IMR-90 (cell line): ENCODE measurements around the gene SNX3. TPM values are rescaled to one million over a fixed set of nuclear protein-coding genes. Genes with fewer than 3 reads are reported as not detected.

Experiments
- ATAC-seq: fragments of 200-7000 bp; cut with Tn5 transposase; 2 replicates; pipeline ENCODE4 v1.9.1; 2020; ENCODE audit warnings: low read depth, mild to moderate bottlenecking, moderate library complexity
- BruUV-seq: library from RNA; stranded (reverse); fragments of 400-500 nt; replicated peaks from 2 replicates; lab custom pipeline; 2021; lab: Mats Ljungman, UMichigan
- CTCF ChIA-PET: fragments of 300-600 bp; formaldehyde crosslinking; extraction: SDS; loops from one replicate; lab custom pipeline; 2021; ENCODE audit warnings: antibody characterized with exemption; lab: Yijun Ruan, JAX
- POLR2A ChIA-PET: fragments of 300-600 bp; sonication (Branson Sonifier 250); formaldehyde crosslinking; loops from one replicate; lab custom pipeline; 2022; ENCODE audit warnings: antibody characterized with exemption; ENCODE audit not compliant: unreplicated experiment; lab: Charles Lee
- DNase-seq: peaks from one replicate; pipeline ENCODE4 v3.0.0; 2013
- H2AFZ ChIP-seq: replicated peaks from 2 replicates; pipeline ENCODE3; 2013; ENCODE audit warnings: low read length, mild to moderate bottlenecking; ENCODE audit not compliant: poor library complexity
- H2AK5ac ChIP-seq: 2 replicates; pipeline ENCODE4 v1.6.1; 2013; ENCODE audit warnings: low read depth, low read length, inconsistent platforms
- H2AK9ac ChIP-seq: replicated peaks from 2 replicates; pipeline ENCODE3; 2013; ENCODE audit warnings: mild to moderate bottlenecking, low read depth, low read length, moderate library complexity; ENCODE audit not compliant: poor library complexity
- H2BK120ac ChIP-seq: 2 replicates; pipeline ENCODE4 v1.6.1; 2013; ENCODE audit warnings: low read depth, low read length, inconsistent platforms
- H2BK15ac ChIP-seq: 3 replicates; pipeline ENCODE4 v1.6.1; 2013; ENCODE audit warnings: low read depth, low read length, inconsistent platforms
- H2BK20ac ChIP-seq: 2 replicates; pipeline ENCODE4 v1.6.1; 2013; ENCODE audit warnings: low read depth, mild to moderate bottlenecking, inconsistent platforms, low read length, moderate library complexity
- H2BK5ac ChIP-seq: 2 replicates; pipeline ENCODE4 v1.6.1; 2013; ENCODE audit warnings: mild to moderate bottlenecking, low read depth, low read length, inconsistent platforms; ENCODE audit not compliant: poor library complexity, severe bottlenecking
- H3K14ac ChIP-seq: replicated peaks from 2 replicates; pipeline ENCODE4 v1.6.1; 2013; ENCODE audit warnings: low read depth, low read length, inconsistent platforms
- H3K18ac ChIP-seq: 2 replicates; pipeline ENCODE4 v1.6.1; 2013; ENCODE audit warnings: low read depth, low read length, control low read depth
- H3K23ac ChIP-seq: 2 replicates; pipeline ENCODE4 v1.6.1; 2013; ENCODE audit warnings: low read depth, low read length, inconsistent platforms
- H3K27ac ChIP-seq: 2 replicates; pipeline ENCODE4 v1.5.1; 2013; ENCODE audit warnings: mild to moderate bottlenecking, control low read depth, low read length; ENCODE audit not compliant: insufficient read depth
- H3K27me3 ChIP-seq: 2 replicates; pipeline ENCODE4 v1.6.1; 2013; ENCODE audit warnings: low read length; ENCODE audit not compliant: control insufficient read depth, insufficient read depth
- H3K36me3 ChIP-seq: 2 replicates; pipeline ENCODE4 v1.6.1; 2013; ENCODE audit warnings: low read length, mixed read lengths; ENCODE audit not compliant: control insufficient read depth, insufficient read depth
- H3K4ac ChIP-seq: 2 replicates; pipeline ENCODE4 v1.6.1; 2013; ENCODE audit warnings: low read depth, low read length, inconsistent platforms
- H3K4me1 ChIP-seq: 2 replicates; pipeline ENCODE4 v1.6.1; 2013; ENCODE audit warnings: low read length, mixed read lengths; ENCODE audit not compliant: control insufficient read depth, insufficient read depth
- H3K4me2 ChIP-seq: 2 replicates; pipeline ENCODE4 v1.6.1; 2013; ENCODE audit warnings: low read depth, mild to moderate bottlenecking, control low read depth, low read length, moderate library complexity
- H3K4me3 ChIP-seq: 2 replicates; pipeline ENCODE4 v1.5.1; 2013; ENCODE audit warnings: low read depth, mild to moderate bottlenecking, control low read depth, low read length, moderate library complexity; ENCODE audit not compliant: insufficient read depth
- H3K56ac ChIP-seq: 2 replicates; pipeline ENCODE4 v1.6.1; 2013; ENCODE audit warnings: low read length, inconsistent platforms; ENCODE audit not compliant: insufficient read depth; ENCODE audit errors: extremely low read depth
- H3K79me1 ChIP-seq, 2 experiments: 2 replicates each; pipeline ENCODE4 v1.6.1; 2013; ENCODE audit warnings: low read length in 2 of 2, inconsistent platforms in 1 of 2, low read depth in 1 of 2
- H3K9ac ChIP-seq: 2 replicates; pipeline ENCODE4 v1.6.1; 2013; ENCODE audit warnings: low read depth, low read length, control low read depth
- H3K9me1 ChIP-seq: 2 replicates; pipeline ENCODE4 v1.6.1; 2013; ENCODE audit warnings: low read length, inconsistent platforms; ENCODE audit not compliant: insufficient read depth
- H3K9me3 ChIP-seq: 2 replicates; pipeline ENCODE4 v1.6.1; 2013; ENCODE audit warnings: low read length; ENCODE audit not compliant: control insufficient read depth, insufficient read depth
- H4K20me1 ChIP-seq: 2 replicates; pipeline ENCODE4 v1.6.1; 2013; ENCODE audit warnings: low read length, inconsistent platforms; ENCODE audit not compliant: insufficient read depth
- H4K5ac ChIP-seq: 2 replicates; pipeline ENCODE4 v1.6.1; 2013; ENCODE audit warnings: mild to moderate bottlenecking, low read depth, low read length, control low read depth
- H4K8ac ChIP-seq, 2 experiments: 2 replicates each; pipeline ENCODE4 v1.6.1; 2013; ENCODE audit warnings: low read depth in 2 of 2, low read length in 2 of 2, control low read depth in 1 of 2, inconsistent platforms in 1 of 2
- H4K91ac ChIP-seq: 2 replicates; pipeline ENCODE4 v1.6.1; 2013; ENCODE audit warnings: low read depth, low read length, inconsistent platforms; ENCODE audit not compliant: insufficient read depth
- BHLHE40 ChIP-seq: fragments of 150-350 bp; IDR thresholded peaks from 2 replicates; pipeline ENCODE4 v1.6.1; 2016; ENCODE audit warnings: mild to moderate bottlenecking, low read depth, low read length
- CEBPB ChIP-seq: IDR thresholded peaks from 2 replicates; pipeline ENCODE4 v1.6.1; 2012; ENCODE audit warnings: low read depth, low read length, improper control_type of control experiment
- CHD1 ChIP-seq: IDR thresholded peaks from 2 replicates; pipeline ENCODE4 v1.6.1; 2012; ENCODE audit warnings: low read depth, low read length, improper control_type of control experiment
- FOS ChIP-seq: fragments of 150-350 bp; IDR thresholded peaks from 2 replicates; pipeline ENCODE4 v1.6.1; 2016; ENCODE audit warnings: low read depth, low read length
- MAFK ChIP-seq: IDR thresholded peaks from 2 replicates; pipeline ENCODE4 v1.6.1; 2012; ENCODE audit warnings: low read depth, low read length, improper control_type of control experiment
- MAZ ChIP-seq: IDR thresholded peaks from 2 replicates; pipeline ENCODE4 v1.6.1; 2012; ENCODE audit warnings: low read depth, mild to moderate bottlenecking, low read length, improper control_type of control experiment, moderate library complexity, borderline replicate concordance
- MXI1 ChIP-seq: IDR thresholded peaks from 2 replicates; pipeline ENCODE4 v1.6.1; 2012; ENCODE audit warnings: low read depth, mild to moderate bottlenecking, low read length, moderate library complexity, borderline replicate concordance
- RAD21 ChIP-seq: IDR thresholded peaks from 2 replicates; pipeline ENCODE4 v1.6.1; 2012; ENCODE audit warnings: low read length, improper control_type of control experiment
- RCOR1 ChIP-seq: IDR thresholded peaks from 2 replicates; pipeline ENCODE4 v1.6.1; 2012; ENCODE audit warnings: mild to moderate bottlenecking, low read length, improper control_type of control experiment; ENCODE audit not compliant: insufficient replicate concordance
- RFX5 ChIP-seq: IDR thresholded peaks from 2 replicates; pipeline ENCODE4 v1.8.0; 2012; ENCODE audit warnings: low read depth, mild to moderate bottlenecking, low read length, moderate library complexity
- SMC3 ChIP-seq: fragments of 150-350 bp; IDR thresholded peaks from 2 replicates; pipeline ENCODE4 v1.6.1; 2016; ENCODE audit warnings: low read depth, mild to moderate bottlenecking, antibody characterized with exemption, low read length, moderate library complexity
- WGBS, 2 experiments: methylation state at CpG; one replicate each; pipeline versions ENCODE4 v1.1.5 to v1.1.7; 2013; ENCODE audit warnings: missing lambda C conversion rate in 2 of 2; ENCODE audit not compliant: insufficient read length in 1 of 2; ENCODE audit errors: extremely low coverage in 2 of 2; 5-methylcytosine and 5-hydroxymethylcytosine counted together
- dilution Hi-C: fragments of 300-500 bp; cut with HindIII; formaldehyde crosslinking; loops from one replicate; pipeline ENCODE4 v1.14.3; 2018; ENCODE audit warnings: low sequenced_read_pairs; ENCODE audit not compliant: unreplicated experiment
- in situ Hi-C: fragments of 300-500 bp; cut with MboI; formaldehyde crosslinking; loops from 3 replicates; pipeline ENCODE4 v1.14.3; 2019; ENCODE audit warnings: low sequenced_read_pairs, inconsistent platforms, mixed read lengths
- intact Hi-C: fragments of 100-400 bp; cut with micrococcal nuclease; formaldehyde crosslinking; loops from 2 replicates; pipeline ENCODE4 v1.10.0; 2022
- polyA plus RNA-seq, 3 experiments: library from polyadenylated mRNA; depleted of rRNA; stranded (reverse); fragments of >200 nt; gene quantifications; 2 replicates each; pipeline ENCODE4 v1.2.3, GENCODE V29; 2012; ENCODE audit warnings: low replicate concordance in 1 of 3
- total RNA-seq: library from RNA; depleted of rRNA; stranded (reverse); fragments of >200 nt; gene quantifications from 2 replicates; pipeline ENCODE4 v1.2.3, GENCODE V29; 2012
- TF ChIP-seq, protein P1 (sequence below): conservative IDR thresholded peaks from 2 replicates; pipeline ENCODE4 v1.5.1; 2012; ENCODE audit warnings: mild to moderate bottlenecking, low read depth, low read length, improper control_type of control experiment
- TF ChIP-seq, protein P2 (sequence below): fragments of 150-350 bp; IDR thresholded peaks from 2 replicates; pipeline ENCODE4 v1.6.1; 2016; ENCODE audit warnings: low read depth, mild to moderate bottlenecking, low read length, moderate library complexity, borderline replicate concordance
- TF ChIP-seq, protein P3 (sequence below): fragments of 150-350 bp; IDR thresholded peaks from 2 replicates; pipeline ENCODE4 v1.6.1; 2017; ENCODE audit warnings: mild to moderate bottlenecking, antibody characterized with exemption, low read length, low read depth

SNX3 gene
- total and polyA plus RNA-seq, 2 of the 4 experiments (the other 2 are of a cell fraction) = 105 to 159 TPM

DNA sequence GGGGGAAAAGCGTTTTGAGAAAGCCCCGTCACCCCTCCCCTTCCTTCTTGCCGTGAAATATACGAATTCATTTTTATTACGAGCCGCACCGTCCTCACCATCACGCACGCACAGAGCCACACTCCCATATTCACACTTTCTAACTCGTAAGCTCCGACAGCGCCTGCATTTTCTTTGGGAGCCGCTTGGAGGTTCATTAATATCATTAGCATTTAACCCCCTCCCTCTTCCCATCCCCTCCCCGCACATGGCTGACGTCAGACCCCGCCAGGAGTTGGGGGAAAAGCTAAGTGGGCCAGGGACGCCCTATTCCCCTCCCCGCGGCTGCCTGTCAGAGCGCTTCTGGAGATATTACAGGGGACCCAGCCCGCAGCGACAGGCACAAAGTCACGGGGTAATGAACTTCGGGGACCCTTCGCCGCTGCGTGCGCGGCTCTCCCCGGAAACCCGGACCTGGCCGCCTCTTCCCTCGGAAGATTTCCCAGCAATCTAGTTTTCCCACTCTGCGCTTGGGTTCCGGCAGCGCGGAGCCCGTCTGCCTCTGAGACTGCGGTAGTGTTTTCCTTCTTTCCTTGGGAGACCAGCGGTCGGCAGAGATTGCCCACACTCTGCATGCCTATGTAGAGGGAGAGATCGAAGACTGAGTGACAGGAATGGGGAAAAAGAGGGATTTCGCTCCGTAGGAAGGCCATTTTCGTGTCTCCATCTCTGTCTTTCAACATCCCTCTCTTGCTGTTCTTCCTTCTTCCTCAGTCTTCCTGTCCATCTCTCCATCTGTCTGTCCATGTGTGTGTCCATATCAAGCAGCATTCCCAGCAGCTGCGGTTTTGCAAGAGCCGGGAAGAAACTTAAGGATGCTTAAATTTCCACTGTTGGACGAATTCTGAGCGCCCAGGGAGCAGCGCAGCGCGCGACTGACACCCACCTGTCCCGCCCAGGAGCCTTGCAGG is 94.9 kb downstream of the SNX3 start, which contains the start of gene NR2E1:
Gene NR2E1 (plus strand): TSS at position 309 of the 950 bp plus-strand sequence. CDS start 744 bp downstream, outside the sequence.
- Histone ChIP-seq H3K4me2 (no peak within 1 kb of the TSS; the same call in 1 of the 2 replicates), H2BK5ac (no peak within 1 kb of the TSS), H3K9me1 (no peaks in the 10 kb centered on the region; the same call in 1 of the 2 replicates), H2BK120ac (no peak within 1 kb of the TSS), H3K4me1 (no peaks in the 10 kb centered on the region; the same call in 1 of the 2 replicates), H2BK20ac (no peak within 1 kb of the TSS), H3K23ac (no peak within 1 kb of the TSS), H3K36me3 (no peaks in the 10 kb centered on the region), H3K27me3 (peaks cover 100% of the 10 kb centered on the region), H4K8ac (no peak within 1 kb of the TSS), H3K9ac (no peak within 1 kb of the TSS), H4K5ac (no peak within 1 kb of the TSS), H4K20me1 (no peaks in the 10 kb centered on the region; the same call in none of the 2 replicates), H3K79me1 (no peaks in the 10 kb centered on the region), H3K4me3 (no peak within 1 kb of the TSS), H2AFZ (peak within 1 kb of the TSS; percentile 10), H3K56ac (no peak within 1 kb of the TSS), H2BK15ac (no peak within 1 kb of the TSS), H2AK9ac (no peak within 1 kb of the TSS), H3K18ac (no peak within 1 kb of the TSS), H3K4ac (no peak within 1 kb of the TSS), H4K91ac (no peak within 1 kb of the TSS), H3K27ac (no peak within 1 kb of the TSS), H2AK5ac (no peak within 1 kb of the TSS), H3K14ac (no peak within 1 kb of the TSS), H3K9me3 (peaks cover 7% of the 10 kb centered on the region)
- ChIA-PET CTCF (no interaction called here), POLR2A (no interaction called here)
- WGBS, 2 experiments = 5% methylated on average over 19 of the region's 54 CpGs; no CpG with 5 or more reads in 1 of the 2 experiments
- in situ Hi-C loops (no loop called here), intact Hi-C loops (no loop called here), dilution Hi-C loops (no loop called here)
- DNase-seq (peak; percentile 9), ATAC-seq (no peak)
- no TSS peak for BruUV-seq
- TF ChIP-seq MXI1 (no peak), CHD1 (no peak), CEBPB (no peak), MAZ (no peak), RCOR1 (no peak), BHLHE40 (no peak), FOS (no peak), MAFK (no peak), RFX5 (no peak), RAD21 (no peak), SMC3 (no peak)
- TF ChIP-seq, protein P1, sequence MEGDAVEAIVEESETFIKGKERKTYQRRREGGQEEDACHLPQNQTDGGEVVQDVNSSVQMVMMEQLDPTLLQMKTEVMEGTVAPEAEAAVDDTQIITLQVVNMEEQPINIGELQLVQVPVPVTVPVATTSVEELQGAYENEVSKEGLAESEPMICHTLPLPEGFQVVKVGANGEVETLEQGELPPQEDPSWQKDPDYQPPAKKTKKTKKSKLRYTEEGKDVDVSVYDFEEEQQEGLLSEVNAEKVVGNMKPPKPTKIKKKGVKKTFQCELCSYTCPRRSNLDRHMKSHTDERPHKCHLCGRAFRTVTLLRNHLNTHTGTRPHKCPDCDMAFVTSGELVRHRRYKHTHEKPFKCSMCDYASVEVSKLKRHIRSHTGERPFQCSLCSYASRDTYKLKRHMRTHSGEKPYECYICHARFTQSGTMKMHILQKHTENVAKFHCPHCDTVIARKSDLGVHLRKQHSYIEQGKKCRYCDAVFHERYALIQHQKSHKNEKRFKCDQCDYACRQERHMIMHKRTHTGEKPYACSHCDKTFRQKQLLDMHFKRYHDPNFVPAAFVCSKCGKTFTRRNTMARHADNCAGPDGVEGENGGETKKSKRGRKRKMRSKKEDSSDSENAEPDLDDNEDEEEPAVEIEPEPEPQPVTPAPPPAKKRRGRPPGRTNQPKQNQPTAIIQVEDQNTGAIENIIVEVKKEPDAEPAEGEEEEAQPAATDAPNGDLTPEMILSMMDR = no peak
- TF ChIP-seq, protein P2, sequence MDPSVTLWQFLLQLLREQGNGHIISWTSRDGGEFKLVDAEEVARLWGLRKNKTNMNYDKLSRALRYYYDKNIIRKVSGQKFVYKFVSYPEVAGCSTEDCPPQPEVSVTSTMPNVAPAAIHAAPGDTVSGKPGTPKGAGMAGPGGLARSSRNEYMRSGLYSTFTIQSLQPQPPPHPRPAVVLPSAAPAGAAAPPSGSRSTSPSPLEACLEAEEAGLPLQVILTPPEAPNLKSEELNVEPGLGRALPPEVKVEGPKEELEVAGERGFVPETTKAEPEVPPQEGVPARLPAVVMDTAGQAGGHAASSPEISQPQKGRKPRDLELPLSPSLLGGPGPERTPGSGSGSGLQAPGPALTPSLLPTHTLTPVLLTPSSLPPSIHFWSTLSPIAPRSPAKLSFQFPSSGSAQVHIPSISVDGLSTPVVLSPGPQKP = no peak
- TF ChIP-seq, protein P3, sequence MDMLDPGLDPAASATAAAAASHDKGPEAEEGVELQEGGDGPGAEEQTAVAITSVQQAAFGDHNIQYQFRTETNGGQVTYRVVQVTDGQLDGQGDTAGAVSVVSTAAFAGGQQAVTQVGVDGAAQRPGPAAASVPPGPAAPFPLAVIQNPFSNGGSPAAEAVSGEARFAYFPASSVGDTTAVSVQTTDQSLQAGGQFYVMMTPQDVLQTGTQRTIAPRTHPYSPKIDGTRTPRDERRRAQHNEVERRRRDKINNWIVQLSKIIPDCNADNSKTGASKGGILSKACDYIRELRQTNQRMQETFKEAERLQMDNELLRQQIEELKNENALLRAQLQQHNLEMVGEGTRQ = no peak
